HL-60 (cell line): ENCODE measurements around the gene MUL1.

Experiments
- CTCF ChIP-seq: IDR thresholded peaks from one replicate; pipeline ENCODE4 v1.5.1; 2011; ENCODE audit warnings: low read length, control low read depth, inconsistent platforms; ENCODE audit not compliant: insufficient read depth
- GABPA ChIP-seq: IDR thresholded peaks from 2 replicates; pipeline ENCODE4 v1.6.1; 2012; ENCODE audit warnings: low read depth
- POLR2AphosphoS5 ChIP-seq: IDR thresholded peaks from 2 replicates; pipeline ENCODE4 v1.6.1; 2012; ENCODE audit warnings: low read depth

GRCh38 chr1:20508411-20508771 is 440 bp upstream of the MUL1 start:
- TF ChIP-seq CTCF (no peak), GABPA (no peak), POLR2AphosphoS5 (no peak)
